H1 (cell line): Measurements from ENCODE around the gene SWT1. TPM values are rescaled to one million over a fixed set of nuclear protein-coding genes. Genes with fewer than 3 reads are reported as not detected.

Experiments used
- CTCF ChIA-PET: fragments of 300-600 bp; sonication (Branson Sonifier 250); formaldehyde crosslinking; loops from one replicate; lab custom pipeline; 2021; ENCODE audit not compliant: partially characterized antibody; lab: Charles Lee
- POLR2A ChIA-PET: fragments of 300-600 bp; sonication (Branson Sonifier 250); formaldehyde crosslinking; loops from one replicate; lab custom pipeline; 2021; ENCODE audit warnings: inconsistent platforms; ENCODE audit not compliant: partially characterized antibody; lab: Charles Lee
- DNase-seq, 2 experiments: peaks; one replicate each; pipeline versions ENCODE4 v3.0.0 to v3.0.0-alpha.2; 2010 to 2022; ENCODE audit warnings: low spot score in 2 of 2, low read depth in 1 of 2, mixed read lengths in 1 of 2
- FAIRE-seq: peaks from 2 replicates; lab custom pipeline; 2011; peaks lifted over from hg19 to GRCh38; lab: Jason Lieb, UNC
- H2AFZ ChIP-seq: 2 replicates; pipeline ENCODE4 v1.8.1; 2012; ENCODE audit warnings: low read length, inconsistent platforms
- H2AK5ac ChIP-seq: 2 replicates; pipeline ENCODE4 v1.6.1; 2013; ENCODE audit warnings: low read depth, low read length
- H2BK120ac ChIP-seq: replicated peaks from 2 replicates; pipeline ENCODE3; 2013; ENCODE audit warnings: low read depth, low read length, inconsistent platforms
- H2BK12ac ChIP-seq: 2 replicates; pipeline ENCODE4 v1.6.1; 2013; ENCODE audit warnings: low read depth, low read length
- H2BK15ac ChIP-seq: 2 replicates; pipeline ENCODE4 v1.6.1; 2013; ENCODE audit warnings: low read length
- H2BK20ac ChIP-seq: 2 replicates; pipeline ENCODE4 v1.6.1; 2013; ENCODE audit warnings: low read length
- H2BK5ac ChIP-seq: 2 replicates; pipeline ENCODE4 v1.6.1; 2013; ENCODE audit warnings: low read depth, low read length
- H3K14ac ChIP-seq: 2 replicates; pipeline ENCODE4 v1.6.1; 2013; ENCODE audit warnings: inconsistent platforms; ENCODE audit not compliant: insufficient read length
- H3K18ac ChIP-seq: 2 replicates; pipeline ENCODE4 v1.6.1; 2013; ENCODE audit warnings: low read length; ENCODE audit errors: extremely low read depth
- H3K23ac ChIP-seq: 2 replicates; pipeline ENCODE4 v1.6.1; 2013; ENCODE audit warnings: inconsistent platforms; ENCODE audit not compliant: insufficient read length
- H3K23me2 ChIP-seq: 2 replicates; pipeline ENCODE4 v1.6.1; 2013; ENCODE audit warnings: low read depth, low read length
- H3K27ac ChIP-seq: 2 replicates; pipeline ENCODE4 v1.6.1; 2011; ENCODE audit warnings: low read depth, low read length, inconsistent platforms
- H3K27me3 ChIP-seq, 4 experiments: replicated peaks in 1 of 4; 1 replicate in 1 of 4; 2 replicates in 3 of 4; pipeline versions ENCODE4 v1.6.1 to v1.8.1; 2011 to 2013; ENCODE audit warnings: low read length in 3 of 4, mild to moderate bottlenecking in 3 of 4, inconsistent platforms in 2 of 4, mixed read lengths in 2 of 4, moderate library complexity in 1 of 4; ENCODE audit not compliant: control insufficient read depth in 3 of 4, insufficient read depth in 3 of 4; ENCODE audit errors: extremely low read depth in 1 of 4
- H3K36me3 ChIP-seq, 4 experiments: 2 replicates each; pipeline versions ENCODE4 v1.6.1 to v1.8.1; 2011 to 2013; ENCODE audit warnings: mild to moderate bottlenecking in 4 of 4, low read length in 3 of 4, moderate library complexity in 2 of 4, control low read depth in 1 of 4, inconsistent platforms in 1 of 4; ENCODE audit not compliant: insufficient read depth in 4 of 4, control insufficient read depth in 2 of 4
- H3K4ac ChIP-seq: replicated peaks from 2 replicates; pipeline ENCODE3; 2013; ENCODE audit warnings: low read length, low read depth, mixed read lengths, inconsistent platforms; ENCODE audit not compliant: insufficient read length
- H3K4me1 ChIP-seq, 4 experiments: replicated peaks in 1 of 4; 1 replicate in 1 of 4; 2 replicates in 3 of 4; pipeline versions ENCODE4 v1.6.1 to v1.8.1; 2011 to 2013; ENCODE audit warnings: low read length in 3 of 4, inconsistent platforms in 2 of 4, mixed read lengths in 1 of 4; ENCODE audit not compliant: insufficient read depth in 4 of 4, control insufficient read depth in 3 of 4
- H3K4me2 ChIP-seq, 2 experiments: 2 replicates each; pipeline versions ENCODE4 v1.6.1 to v1.8.1; 2011 to 2013; ENCODE audit warnings: low read depth in 2 of 2, low read length in 2 of 2, control low read depth in 1 of 2, inconsistent platforms in 1 of 2, mild to moderate bottlenecking in 1 of 2; ENCODE audit not compliant: insufficient read depth in 1 of 2
- H3K4me3 ChIP-seq, 4 experiments: fragments of 200-600, 300-600 bp in 1 of 4; sonication (generic), shearing (Covaris generic), sonication (Bioruptor Twin) in 1 of 4; 2 replicates each; pipeline versions ENCODE4 v1.5.1 to v1.8.1; 2011 to 2016; ENCODE audit warnings: low read length in 4 of 4, low read depth in 3 of 4, control low read depth in 2 of 4, inconsistent platforms in 2 of 4, mild to moderate bottlenecking in 2 of 4, mixed read lengths in 1 of 4, moderate library complexity in 1 of 4; ENCODE audit not compliant: insufficient read depth in 2 of 4; ENCODE audit errors: extremely low read depth in 1 of 4
- H3K56ac ChIP-seq: replicated peaks from 2 replicates; pipeline ENCODE3; 2013; ENCODE audit warnings: low read depth, mild to moderate bottlenecking, mixed read lengths, low read length, inconsistent platforms; ENCODE audit not compliant: insufficient read length
- H3K79me1 ChIP-seq: 2 replicates; pipeline ENCODE4 v1.6.1; 2013; ENCODE audit warnings: low read depth, low read length, control low read depth
- H3K79me2 ChIP-seq, 2 experiments: 2 replicates each; pipeline versions ENCODE4 v1.6.1 to v1.8.1; 2012 to 2013; ENCODE audit warnings: low read length in 2 of 2, mild to moderate bottlenecking in 2 of 2, inconsistent platforms in 1 of 2; ENCODE audit not compliant: insufficient read depth in 2 of 2, control insufficient read depth in 1 of 2
- H3K9ac ChIP-seq, 4 experiments: replicated peaks in 1 of 4; 1 replicate in 1 of 4; 2 replicates in 3 of 4; pipeline versions ENCODE4 v1.6.1 to v1.8.1; 2011 to 2013; ENCODE audit warnings: low read depth in 3 of 4, low read length in 3 of 4, control low read depth in 2 of 4, mild to moderate bottlenecking in 2 of 4, moderate library complexity in 2 of 4, inconsistent platforms in 1 of 4; ENCODE audit errors: extremely low read depth in 1 of 4
- H3K9me3 ChIP-seq, 2 experiments: 2 replicates each; pipeline versions ENCODE4 v1.6.1 to v1.8.1; 2012 to 2013; ENCODE audit warnings: mild to moderate bottlenecking in 2 of 2, moderate library complexity in 2 of 2, control low read depth in 1 of 2, inconsistent platforms in 1 of 2, low read depth in 1 of 2, low read length in 1 of 2, mixed read lengths in 1 of 2; ENCODE audit not compliant: insufficient read depth in 2 of 2
- H4K20me1 ChIP-seq, 2 experiments: replicated peaks in 1 of 2; 2 replicates each; pipeline versions ENCODE3 to v1.8.1; 2011 to 2013; ENCODE audit warnings: inconsistent platforms in 2 of 2, low read length in 2 of 2, mild to moderate bottlenecking in 1 of 2; ENCODE audit not compliant: insufficient read depth in 2 of 2, control insufficient read depth in 1 of 2
- H4K5ac ChIP-seq: 2 replicates; pipeline ENCODE4 v1.6.1; 2013; ENCODE audit warnings: low read length, low read depth, mixed read lengths, inconsistent platforms; ENCODE audit not compliant: insufficient read length
- H4K8ac ChIP-seq: 2 replicates; pipeline ENCODE4 v1.8.0; 2013; ENCODE audit warnings: mild to moderate bottlenecking, moderate library complexity, low read length, inconsistent platforms; ENCODE audit not compliant: insufficient read depth; ENCODE audit errors: extremely low read depth
- H4K91ac ChIP-seq: replicated peaks from 2 replicates; pipeline ENCODE3; 2013; ENCODE audit warnings: low read length, mixed read lengths, inconsistent platforms; ENCODE audit not compliant: insufficient read length
- FOSL1 ChIP-seq: IDR thresholded peaks from 2 replicates; pipeline ENCODE4 v1.6.1; 2011; ENCODE audit warnings: mild to moderate bottlenecking, low read depth, low read length, moderate library complexity; ENCODE audit not compliant: insufficient read depth
- KDM4A ChIP-seq: IDR thresholded peaks from one replicate; pipeline ENCODE4 v1.7.1; 2012; ENCODE audit warnings: low read depth, mild to moderate bottlenecking, moderate library complexity, low read length, inconsistent platforms; ENCODE audit not compliant: severe bottlenecking
- KDM5A ChIP-seq: fragments of 200-600 bp; IDR thresholded peaks from 2 replicates; pipeline ENCODE4 v1.7.1; 2012; ENCODE audit warnings: mild to moderate bottlenecking, low read length, inconsistent platforms, mixed read lengths
- NANOG ChIP-seq: IDR thresholded peaks from 2 replicates; pipeline ENCODE4 v1.6.1; 2011; ENCODE audit warnings: low read length, low read depth, mild to moderate bottlenecking, inconsistent platforms; ENCODE audit not compliant: insufficient read depth, poor library complexity, severe bottlenecking
- POU5F1 ChIP-seq: IDR thresholded peaks from 2 replicates; pipeline ENCODE4 v1.6.1; 2011; ENCODE audit warnings: low read depth, mild to moderate bottlenecking, low read length, moderate library complexity
- RFX5 ChIP-seq: IDR thresholded peaks from 2 replicates; pipeline ENCODE4 v1.6.1; 2011; ENCODE audit warnings: low read depth, low read length, improper control_type of control experiment, borderline replicate concordance
- SIX5 ChIP-seq: IDR thresholded peaks from 2 replicates; pipeline ENCODE4 v1.6.1; 2011; ENCODE audit warnings: mild to moderate bottlenecking, low read depth, low read length
- YY1 ChIP-seq: IDR thresholded peaks from 2 replicates; pipeline ENCODE4 v1.6.1; 2011; ENCODE audit warnings: low read depth, mild to moderate bottlenecking, low read length
- ZNF274 ChIP-seq: IDR thresholded peaks from 2 replicates; pipeline ENCODE4 v1.7.0; 2012; ENCODE audit warnings: low read length, borderline replicate concordance; ENCODE audit errors: extremely low read depth
- WGBS, 2 experiments: shearing (Covaris generic) in 1 of 2; methylation state at CpG; one replicate each; pipeline versions ENCODE4 v1.1.6 to v1.1.7; 2013 to 2015; ENCODE audit warnings: low lambda C conversion rate in 2 of 2, mixed read lengths in 2 of 2, inconsistent platforms in 1 of 2, low coverage in 1 of 2, missing lambda C conversion rate in 1 of 2; ENCODE audit not compliant: insufficient replicate concordance in 2 of 2, insufficient coverage in 1 of 2, insufficient read length in 1 of 2; ENCODE audit errors: extremely low coverage in 1 of 2, missing lambda C conversion rate in 1 of 2; 5-methylcytosine and 5-hydroxymethylcytosine counted together
- polyA plus RNA-seq, 7 experiments: library from polyadenylated mRNA; depleted of rRNA in 3 of 7; stranded (reverse) in 5 of 7; unstranded in 2 of 7; fragments of >200 nt in 5 of 7; fragments of 200-250 nt in 2 of 7; gene quantifications; 1 replicate in 5 of 7; 2 replicates in 1 of 7; 4 replicates in 1 of 7; pipeline versions ENCODE4 v1.2.1 to v1.2.3, GENCODE V29; 2011 to 2013; ENCODE audit warnings: missing spikeins in 2 of 7, mixed read lengths in 2 of 7
- total RNA-seq: library from RNA; stranded (reverse); fragmentation: NEBNext Ultra II Directional; extraction: Animal tissue kit (Norgen Biotek cat#: 25700); gene quantifications from 2 replicates; pipeline ENCODE4 v1.2.1, GENCODE V29; 2021

The SWT1 gene
- total and polyA plus RNA-seq, 2 of the 8 experiments (the other 6 are each of a cell fraction or from before 2014, with no cell fraction given): 1.4 to 6.2 TPM

- no peak overlapping the region for H3K56ac ChIP-seq
- H3K23me2 ChIP-seq: no peaks in the 10 kb centered on the region
- no peaks in the 10 kb centered on the region for H4K20me1 ChIP-seq
- no peak overlapping the region for H3K14ac ChIP-seq
- no peak overlapping the region for H3K4me3 ChIP-seq
- H3K27ac ChIP-seq: no peak overlapping the region
- no peaks in the 10 kb centered on the region for H3K36me3 ChIP-seq
- POLR2A ChIA-PET: interaction anchor here (1.2 kb wide), 1 partner anchor 63 kb away, joined by 3 read pairs; no protein-coding TSS in a partner anchor
- H3K4me2 ChIP-seq: no peak overlapping the region
- FAIRE-seq (no peak), DNase-seq (no peak)
- no peak overlapping the region for H3K18ac ChIP-seq
- no peak overlapping the region for H4K91ac ChIP-seq
- no peak overlapping the region for H2BK15ac ChIP-seq
- H3K23ac ChIP-seq: no peak overlapping the region
- H3K27me3 ChIP-seq: no peaks in the 10 kb centered on the region
- no peaks in the 10 kb centered on the region; a peak in 1 of 4 replicates for H3K9me3 ChIP-seq
- no peak overlapping the region for H2BK12ac ChIP-seq
- no peaks in the 10 kb centered on the region for H3K79me2 ChIP-seq
- H3K9ac ChIP-seq: no peak overlapping the region
- H4K8ac ChIP-seq: no peak overlapping the region
- CTCF ChIA-PET: interaction anchor here (1.3 to 2.2 kb wide), 2 partner anchors 92 to 419 kb away, joined by 3 to 5 read pairs; no protein-coding TSS in a partner anchor
- H3K4ac ChIP-seq: no peak overlapping the region
- H3K79me1 ChIP-seq: no peaks in the 10 kb centered on the region
- no peak overlapping the region for H2AK5ac ChIP-seq
- no peak overlapping the region for H2BK20ac ChIP-seq
- H2AFZ ChIP-seq: no peak overlapping the region
- H4K5ac ChIP-seq: no peak overlapping the region
- H2BK120ac ChIP-seq: no peak overlapping the region
- TF ChIP-seq NANOG: no peak
- no peak for TF ChIP-seq SIX5
- TF ChIP-seq ZNF274: no peak
- no peak for TF ChIP-seq POU5F1
- no peak for TF ChIP-seq FOSL1
- no peak for TF ChIP-seq KDM5A
- no peak for TF ChIP-seq RFX5
- TF ChIP-seq YY1: no peak
- no peak for TF ChIP-seq KDM4A
- WGBS, 2 experiments: 81% methylated on average over 1 of the region's 1 CpG; no CpG with 5 or more reads in 1 of the 2 experiments
- no peak overlapping the region for H2BK5ac ChIP-seq
- H3K4me1 ChIP-seq: no peaks in the 10 kb centered on the region
These were observed 105.2 kb downstream of the SWT1 start for GRCh38 chr1:185262151-185262550.
